H9 (cell line): ENCODE measurements around the gene CFAP43. TPM values are rescaled to one million over a fixed set of nuclear protein-coding genes. Genes with fewer than 3 reads are reported as not detected.

Source experiments
- DNase-seq: peaks from one replicate; pipeline ENCODE4 v3.0.0-alpha.2; 2017
- H2AFZ ChIP-seq: one replicate; pipeline ENCODE4 v1.6.1; 2013; ENCODE audit warnings: mild to moderate bottlenecking, low read length, control low read depth, moderate library complexity
- H2AK5ac ChIP-seq: 2 replicates; pipeline ENCODE4 v1.6.1; 2013; ENCODE audit warnings: low read length, control low read depth, mixed read lengths; ENCODE audit not compliant: insufficient read length
- H2BK120ac ChIP-seq: one replicate; pipeline ENCODE4 v1.6.1; 2013; ENCODE audit warnings: low read depth, mild to moderate bottlenecking, low read length, control low read depth, inconsistent platforms; ENCODE audit not compliant: poor library complexity, severe bottlenecking
- H2BK12ac ChIP-seq: 2 replicates; pipeline ENCODE4 v1.6.1; 2013; ENCODE audit warnings: low read length, control low read depth, mixed read lengths, low read depth; ENCODE audit not compliant: insufficient read length
- H2BK15ac ChIP-seq: 2 replicates; pipeline ENCODE4 v1.6.1; 2013; ENCODE audit warnings: low read depth, low read length, control low read depth
- H2BK20ac ChIP-seq: one replicate; pipeline ENCODE4 v1.6.1; 2013; ENCODE audit warnings: low read depth, mild to moderate bottlenecking, low read length, control low read depth, inconsistent platforms; ENCODE audit not compliant: poor library complexity, severe bottlenecking
- H2BK5ac ChIP-seq: 2 replicates; pipeline ENCODE4 v1.6.1; 2013; ENCODE audit warnings: low read length, control low read depth, mixed read lengths; ENCODE audit not compliant: insufficient read length
- H3K14ac ChIP-seq: 2 replicates; pipeline ENCODE4 v1.6.1; 2013; ENCODE audit warnings: low read length, control low read depth; ENCODE audit not compliant: insufficient read depth
- H3K18ac ChIP-seq: 2 replicates; pipeline ENCODE4 v1.6.1; 2013; ENCODE audit warnings: low read depth, mild to moderate bottlenecking, mixed read lengths, low read length, control low read depth; ENCODE audit not compliant: insufficient read length
- H3K23ac ChIP-seq: 2 replicates; pipeline ENCODE4 v1.6.1; 2013; ENCODE audit warnings: low read length, control low read depth, mixed read lengths, low read depth; ENCODE audit not compliant: insufficient read length
- H3K23me2 ChIP-seq: 2 replicates; pipeline ENCODE4 v1.6.1; 2013; ENCODE audit warnings: low read depth, mild to moderate bottlenecking, mixed read lengths, low read length, control low read depth; ENCODE audit not compliant: insufficient read length, poor library complexity, severe bottlenecking
- H3K27ac ChIP-seq: 2 replicates; pipeline ENCODE4 v1.5.1; 2013; ENCODE audit warnings: low read length, control low read depth, mixed read lengths, low read depth; ENCODE audit not compliant: insufficient read length
- H3K27me3 ChIP-seq: 2 replicates; pipeline ENCODE4 v1.6.1; 2013; ENCODE audit warnings: low read length, control low read depth, inconsistent platforms; ENCODE audit not compliant: insufficient read depth
- H3K4ac ChIP-seq: 2 replicates; pipeline ENCODE4 v1.6.1; 2013; ENCODE audit warnings: low read depth, mild to moderate bottlenecking, control low read depth, inconsistent platforms, low read length, moderate library complexity
- H3K4me1 ChIP-seq: 2 replicates; pipeline ENCODE4 v1.6.1; 2013; ENCODE audit warnings: low read length, control low read depth, inconsistent platforms; ENCODE audit not compliant: insufficient read depth
- H3K4me2 ChIP-seq: 2 replicates; pipeline ENCODE4 v1.6.1; 2013; ENCODE audit warnings: low read length, control low read depth, mixed read lengths; ENCODE audit not compliant: insufficient read length, insufficient read depth
- H3K56ac ChIP-seq: 2 replicates; pipeline ENCODE4 v1.6.1; 2013; ENCODE audit warnings: low read depth, mild to moderate bottlenecking, mixed read lengths, low read length, control low read depth; ENCODE audit not compliant: insufficient read length
- H3K79me1 ChIP-seq: 2 replicates; pipeline ENCODE4 v1.6.1; 2013; ENCODE audit warnings: low read depth, mild to moderate bottlenecking, moderate library complexity, low read length, control low read depth, inconsistent platforms; ENCODE audit not compliant: insufficient read depth, poor library complexity, severe bottlenecking
- H3K79me2 ChIP-seq: 2 replicates; pipeline ENCODE4 v1.6.1; 2013; ENCODE audit warnings: low read length, control low read depth, inconsistent platforms; ENCODE audit not compliant: insufficient read depth
- H3K9ac ChIP-seq: 2 replicates; pipeline ENCODE4 v1.6.1; 2013; ENCODE audit warnings: low read length, control low read depth, mixed read lengths; ENCODE audit not compliant: insufficient read length; ENCODE audit errors: extremely low read depth
- H3K9me3 ChIP-seq: one replicate; pipeline ENCODE4 v1.6.1; 2013; ENCODE audit warnings: low read depth, low read length, inconsistent platforms; ENCODE audit not compliant: control insufficient read depth
- H3T11ph ChIP-seq: one replicate; pipeline ENCODE4 v1.6.1; 2013; ENCODE audit warnings: mild to moderate bottlenecking, low read length, control low read depth, inconsistent platforms
- H4K20me1 ChIP-seq: one replicate; pipeline ENCODE4 v1.6.1; 2013; ENCODE audit not compliant: control insufficient read depth, insufficient read length, insufficient read depth
- H4K5ac ChIP-seq: 2 replicates; pipeline ENCODE4 v1.6.1; 2013; ENCODE audit warnings: low read depth, mild to moderate bottlenecking, mixed read lengths, low read length, control low read depth; ENCODE audit not compliant: insufficient read length
- H4K8ac ChIP-seq: replicated peaks from 2 replicates; pipeline ENCODE4 v1.6.1; 2013; ENCODE audit warnings: low read length, control low read depth, mixed read lengths, low read depth; ENCODE audit not compliant: insufficient read length
- H4K91ac ChIP-seq: 2 replicates; pipeline ENCODE4 v1.6.1; 2013; ENCODE audit warnings: low read depth, mild to moderate bottlenecking, moderate library complexity, mixed read lengths, low read length, control low read depth; ENCODE audit not compliant: insufficient read length
- H3K27ac Mint-ChIP-seq, 3 experiments: 2 replicates in 2 of 3; 3 replicates in 1 of 3; pipeline ENCODE4 v1.8.0; 2020 to 2021; ENCODE audit warnings: mixed read lengths in 3 of 3, mild to moderate bottlenecking in 1 of 3, moderate library complexity in 1 of 3
- H3K27me3 Mint-ChIP-seq: 2 replicates; pipeline ENCODE4 v1.8.0; 2021; ENCODE audit warnings: low read depth, mild to moderate bottlenecking, moderate library complexity, mixed read lengths
- H3K36me3 Mint-ChIP-seq, 3 experiments: 2 replicates in 2 of 3; 3 replicates in 1 of 3; pipeline ENCODE4 v1.8.0; 2020 to 2021; ENCODE audit warnings: low read depth in 3 of 3, mixed read lengths in 3 of 3; ENCODE audit not compliant: insufficient read depth in 1 of 3
- H3K4me1 Mint-ChIP-seq, 2 experiments: 2 replicates each; pipeline ENCODE4 v1.8.0; 2020; ENCODE audit warnings: mixed read lengths in 2 of 2
- H3K4me3 Mint-ChIP-seq, 2 experiments: 2 replicates in 1 of 2; 3 replicates in 1 of 2; pipeline ENCODE4 v1.8.0; 2020 to 2021; ENCODE audit warnings: mild to moderate bottlenecking in 2 of 2, mixed read lengths in 2 of 2, moderate library complexity in 1 of 2
- H3K9me3 Mint-ChIP-seq, 2 experiments: 2 replicates in 1 of 2; 3 replicates in 1 of 2; pipeline ENCODE4 v1.8.0; 2020; ENCODE audit warnings: mild to moderate bottlenecking in 2 of 2, mixed read lengths in 2 of 2, moderate library complexity in 1 of 2
- total RNA-seq: library from RNA; stranded (reverse); gene quantifications from 2 replicates; pipeline ENCODE4 v1.2.1, GENCODE V29; 2021
- TF ChIP-seq, protein P1 (sequence below): fragments of 200-600 bp; sonication (generic); conservative IDR thresholded peaks from 3 replicates; pipeline ENCODE4 v1.8.0; 2021; ENCODE audit warnings: antibody characterized with exemption, mild to moderate bottlenecking

Gene CFAP43
- total RNA-seq, 1 experiment from 2014 or later: 0.26 TPM

DNA sequence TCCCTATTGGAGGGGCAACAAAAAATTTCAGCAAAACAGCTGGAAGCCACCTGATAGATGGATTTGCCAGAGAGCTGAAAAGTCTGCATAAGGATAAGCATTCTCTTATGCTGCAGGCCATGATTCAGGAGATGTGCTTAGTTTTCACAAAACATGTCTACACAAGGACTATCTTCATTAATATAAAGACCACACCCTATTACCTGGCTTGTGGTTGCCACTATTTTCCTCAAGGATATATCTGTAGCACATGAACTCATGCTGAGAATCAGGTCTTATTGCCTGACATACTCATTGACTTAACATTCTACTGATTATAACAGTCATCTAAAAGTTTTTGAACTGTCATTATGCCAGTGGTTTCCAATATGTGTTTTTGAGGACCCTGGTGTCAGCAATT is 139.4 kb downstream of the CFAP43 start:
- Mint-ChIP-seq H3K27ac (no peak overlapping the region), H3K36me3 (peaks cover 0 to 12% (median 6%) of the 10 kb centered on the region in 3 experiments; a peak in 4 of 7 replicates)
- no peak for DNase-seq

More for the DNA sequence above, 139.4 kb downstream of the CFAP43 start:
- Histone ChIP-seq H2BK5ac (no peak overlapping the region), H3K4me2 (no peak overlapping the region), H3K14ac (no peak overlapping the region), H3K79me2 (no peaks in the 10 kb centered on the region), H4K5ac (no peak overlapping the region), H4K91ac (no peak overlapping the region), H3T11ph (no peak overlapping the region), H3K18ac (no peak overlapping the region), H3K4me1 (peaks cover 10% of the 10 kb centered on the region; the same call in 1 of the 2 replicates), H2BK15ac (no peak overlapping the region), H2BK20ac (no peak overlapping the region), H2AK5ac (no peak overlapping the region), H3K27ac (no peak overlapping the region), H3K9ac (no peak overlapping the region), H2AFZ (no peak overlapping the region), H3K23ac (no peak overlapping the region), H3K9me3 (no peaks in the 10 kb centered on the region), H2BK12ac (no peak overlapping the region), H4K20me1 (no peaks in the 10 kb centered on the region), H3K56ac (no peak overlapping the region), H3K4ac (no peak overlapping the region), H2BK120ac (no peak overlapping the region), H3K79me1 (no peaks in the 10 kb centered on the region), H3K23me2 (no peaks in the 10 kb centered on the region), H3K27me3 (no peaks in the 10 kb centered on the region), H4K8ac (no peak overlapping the region)
- Mint-ChIP-seq H3K4me1 (peaks cover 11 to 18% of the 10 kb centered on the region in 2 experiments), H3K27me3 (no peaks in the 10 kb centered on the region; the same call in 1 of the 2 replicates), H3K9me3 (peaks cover 11% of the 10 kb centered on the region in 2 experiments), H3K4me3 (no peak overlapping the region)
- TF ChIP-seq, protein P1, sequence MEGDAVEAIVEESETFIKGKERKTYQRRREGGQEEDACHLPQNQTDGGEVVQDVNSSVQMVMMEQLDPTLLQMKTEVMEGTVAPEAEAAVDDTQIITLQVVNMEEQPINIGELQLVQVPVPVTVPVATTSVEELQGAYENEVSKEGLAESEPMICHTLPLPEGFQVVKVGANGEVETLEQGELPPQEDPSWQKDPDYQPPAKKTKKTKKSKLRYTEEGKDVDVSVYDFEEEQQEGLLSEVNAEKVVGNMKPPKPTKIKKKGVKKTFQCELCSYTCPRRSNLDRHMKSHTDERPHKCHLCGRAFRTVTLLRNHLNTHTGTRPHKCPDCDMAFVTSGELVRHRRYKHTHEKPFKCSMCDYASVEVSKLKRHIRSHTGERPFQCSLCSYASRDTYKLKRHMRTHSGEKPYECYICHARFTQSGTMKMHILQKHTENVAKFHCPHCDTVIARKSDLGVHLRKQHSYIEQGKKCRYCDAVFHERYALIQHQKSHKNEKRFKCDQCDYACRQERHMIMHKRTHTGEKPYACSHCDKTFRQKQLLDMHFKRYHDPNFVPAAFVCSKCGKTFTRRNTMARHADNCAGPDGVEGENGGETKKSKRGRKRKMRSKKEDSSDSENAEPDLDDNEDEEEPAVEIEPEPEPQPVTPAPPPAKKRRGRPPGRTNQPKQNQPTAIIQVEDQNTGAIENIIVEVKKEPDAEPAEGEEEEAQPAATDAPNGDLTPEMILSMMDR: no peak
